ENCODE measurements around the gene KPNB1.

KPNB1 gene

GRCh38 chr17:47676510-47677165, 26.9 kb downstream of the KPNB1 start:
- POLR2A ChIA-PET, result interaction anchor here (0.6 to 1.4 kb wide), 3 partner anchors 12 to 27 kb away, joined by 4 to 8 read pairs (median 5); partner anchors contain the start of gene KPNB1
- CTCF ChIA-PET, result interaction anchor here (0.6 to 9.1 kb wide), 9 partner anchors 11 to 155 kb away, joined by 3 to 107 read pairs (median 3); partner anchors contain the start of genes LRRC46 and MRPL10
- TF ChIP-seq ZNF785 (tag by site-specific recombination; IDR thresholded peaks at IDR 0.05), result no peak
- no peak for TF ChIP-seq BCL6B (tag by site-specific recombination; IDR thresholded peaks at IDR 0.05)
- no peak for TF ChIP-seq ZNF658 (tag by site-specific recombination; IDR thresholded peaks at IDR 0.05)
- no peak for TF ChIP-seq ZNF302 (tag by site-specific recombination; IDR thresholded peaks at IDR 0.05; ENCODE audit: low read depth)
- no peak for TF ChIP-seq ZNF280C (tag by site-specific recombination; IDR thresholded peaks at IDR 0.05)
- no peak for TF ChIP-seq ZNF214 (tag by site-specific recombination; IDR thresholded peaks at IDR 0.05; ENCODE audit: borderline replicate concordance)
- no peak for TF ChIP-seq ZNF138 (tag by site-specific recombination; IDR thresholded peaks at IDR 0.05; ENCODE audit: borderline replicate concordance)
- no peak for TF ChIP-seq KLF10 (tag by site-specific recombination; IDR thresholded peaks at IDR 0.05)
- no peak for TF ChIP-seq ZNF580 (tag by site-specific recombination; IDR thresholded peaks at IDR 0.05)
- no peak for TF ChIP-seq ZNF571 (tag by site-specific recombination; IDR thresholded peaks at IDR 0.05)
- TF ChIP-seq ZNF558 (tag by site-specific recombination; IDR thresholded peaks at IDR 0.05), result no peak
- TF ChIP-seq ZBTB21 (tag by site-specific recombination; IDR thresholded peaks at IDR 0.05), result no peak
- no peak for TF ChIP-seq ZNF133 (tag by site-specific recombination; IDR thresholded peaks at IDR 0.05)
- TF ChIP-seq, protein P1, sequence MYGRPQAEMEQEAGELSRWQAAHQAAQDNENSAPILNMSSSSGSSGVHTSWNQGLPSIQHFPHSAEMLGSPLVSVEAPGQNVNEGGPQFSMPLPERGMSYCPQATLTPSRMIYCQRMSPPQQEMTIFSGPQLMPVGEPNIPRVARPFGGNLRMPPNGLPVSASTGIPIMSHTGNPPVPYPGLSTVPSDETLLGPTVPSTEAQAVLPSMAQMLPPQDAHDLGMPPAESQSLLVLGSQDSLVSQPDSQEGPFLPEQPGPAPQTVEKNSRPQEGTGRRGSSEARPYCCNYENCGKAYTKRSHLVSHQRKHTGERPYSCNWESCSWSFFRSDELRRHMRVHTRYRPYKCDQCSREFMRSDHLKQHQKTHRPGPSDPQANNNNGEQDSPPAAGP (tag by site-specific recombination; IDR thresholded peaks at IDR 0.05), result no peak
- no peak for TF ChIP-seq ZNF248 (tag by site-specific recombination; IDR thresholded peaks at IDR 0.05)
- TF ChIP-seq IKZF3 (tag by site-specific recombination; IDR thresholded peaks at IDR 0.05), result no peak
- H3K4me1 ChIP-seq (ENCODE audit: control insufficient read depth, insufficient read depth, low read length), result no peaks in the 10 kb centered on the region
- no peak overlapping the region for H3K4me3 ChIP-seq (ENCODE audit: low read depth, low read length)
- peaks cover 100% of the 10 kb centered on the region in 2 experiments for H3K36me3 ChIP-seq (ENCODE audit: control insufficient read depth in 2 of 2, insufficient read depth in 1 of 2, low read length in 2 of 2)
- H3K9me3 ChIP-seq (ENCODE audit: control insufficient read depth, insufficient read depth, low read depth, low read length), result no peaks in the 10 kb centered on the region
- no peak overlapping the region for H3K27ac ChIP-seq (ENCODE audit: extremely low read depth, low read depth, low read length)

DNA sequence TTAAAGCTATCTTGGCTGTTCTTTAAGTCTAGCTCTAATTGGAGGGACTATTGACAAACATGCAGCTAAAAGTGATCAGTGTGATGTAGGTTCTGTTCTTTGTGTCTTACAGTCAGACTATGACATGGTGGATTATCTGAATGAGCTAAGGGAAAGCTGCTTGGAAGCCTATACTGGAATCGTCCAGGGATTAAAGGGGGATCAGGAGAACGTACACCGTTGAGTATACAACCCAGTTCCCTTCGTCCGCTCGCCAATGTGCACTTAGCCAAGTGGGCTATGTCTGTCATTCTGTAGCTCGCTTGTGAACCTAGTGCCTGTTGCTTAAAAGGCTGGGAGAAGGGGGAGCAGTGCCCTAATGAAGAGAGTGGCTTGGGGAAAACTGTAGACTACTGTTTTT, 28.5 kb downstream of the KPNB1 start:
- POLR2A ChIA-PET, result interaction anchor here (0.8 to 2.2 kb wide), 5 partner anchors 9 to 29 kb away, joined by 5 to 6 read pairs (median 6); partner anchors contain the start of gene KPNB1
- Histone ChIP-seq H3K9me3 (ENCODE audit: control insufficient read depth, insufficient read depth, low read depth, low read length) (no peaks in the 10 kb centered on the region), H3K36me3 (ENCODE audit: control insufficient read depth in 2 of 2, insufficient read depth in 1 of 2, low read length in 2 of 2) (peaks cover 100% of the 10 kb centered on the region in 2 experiments), H3K4me1 (ENCODE audit: control insufficient read depth, insufficient read depth, low read length) (no peaks in the 10 kb centered on the region), H3K4me3 (ENCODE audit: low read depth, low read length) (no peak overlapping the region), H3K27ac (ENCODE audit: extremely low read depth, low read depth, low read length) (peak overlapping the region; percentile 16; the same call in 1 of the 2 replicates)
- CTCF ChIA-PET, result interaction anchor here (0.8 to 9.1 kb wide), 6 partner anchors 13 to 124 kb away, joined by 3 to 107 read pairs (median 4); no protein-coding TSS in a partner anchor
- TF ChIP-seq ZNF561 (tag by site-specific recombination; IDR thresholded peaks at IDR 0.05; ENCODE audit: borderline replicate concordance) (no peak), TCF7L2 (IDR thresholded peaks at IDR 0.05; ENCODE audit: borderline replicate concordance, low read depth, low read length) (no peak)
